HUES64 (cell line): ENCODE data around the gene NTRK2.

Source experiments
- H3K27ac ChIP-seq: 2 replicates; pipeline ENCODE4 v1.7.0; 2013; ENCODE audit warnings: low read depth, low read length, inconsistent platforms
- H3K27me3 ChIP-seq: 2 replicates; pipeline ENCODE4 v1.6.1; 2013; ENCODE audit warnings: mild to moderate bottlenecking, low read length; ENCODE audit not compliant: insufficient read depth
- H3K36me3 ChIP-seq: 2 replicates; pipeline ENCODE4 v1.6.1; 2013; ENCODE audit warnings: mild to moderate bottlenecking, low read length; ENCODE audit not compliant: insufficient read depth
- H3K4me1 ChIP-seq: 2 replicates; pipeline ENCODE4 v1.6.1; 2013; ENCODE audit warnings: mild to moderate bottlenecking, low read length, moderate library complexity; ENCODE audit not compliant: insufficient read depth
- H3K4me3 ChIP-seq: 2 replicates; pipeline ENCODE4 v1.5.1; 2013; ENCODE audit warnings: mild to moderate bottlenecking, low read length, moderate library complexity
- H3K9ac ChIP-seq: 2 replicates; pipeline ENCODE4 v1.6.1; 2013; ENCODE audit warnings: mild to moderate bottlenecking, low read depth, low read length
- H3K9me3 ChIP-seq: 2 replicates; pipeline ENCODE4 v1.6.1; 2013; ENCODE audit warnings: low read depth, low read length; ENCODE audit not compliant: insufficient read depth
- WGBS: fragments of 150-250, 120-280 bp; methylation state at CpG from one replicate; pipeline ENCODE4 v1.1.7; 2013; ENCODE audit warnings: missing lambda C conversion rate; 5-methylcytosine and 5-hydroxymethylcytosine counted together

Gene NTRK2

DNA sequence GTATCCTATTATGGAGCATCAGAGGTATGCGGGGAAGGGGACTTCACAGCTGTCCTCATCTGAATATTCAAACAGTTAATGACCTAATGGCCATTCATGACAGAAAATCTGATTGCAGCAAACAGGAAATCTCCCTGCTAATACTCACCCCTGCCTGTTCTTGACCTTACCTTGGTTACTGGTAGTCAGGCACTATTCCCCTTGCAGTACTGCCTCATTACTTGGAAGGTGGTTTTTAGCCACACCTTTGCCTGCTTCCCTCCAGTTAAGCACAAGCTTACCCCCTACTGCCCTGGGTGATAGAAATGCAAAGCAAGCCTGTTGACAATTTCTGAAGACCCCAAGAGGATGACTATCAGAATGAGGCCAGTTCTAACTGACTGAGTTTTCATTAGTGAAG lies 332.4 kb downstream of the NTRK2 start:
- Histone ChIP-seq H3K27me3 (no peaks in the 10 kb centered on the region), H3K36me3 (no peaks in the 10 kb centered on the region), H3K9ac (no peak overlapping the region), H3K9me3 (peaks cover 16% of the 10 kb centered on the region), H3K4me1 (no peaks in the 10 kb centered on the region; the same call in 1 of the 2 replicates), H3K4me3 (no peak overlapping the region), H3K27ac (no peak overlapping the region)
- WGBS, result 94% methylated on average over 1 of the region's 1 CpG

DNA sequence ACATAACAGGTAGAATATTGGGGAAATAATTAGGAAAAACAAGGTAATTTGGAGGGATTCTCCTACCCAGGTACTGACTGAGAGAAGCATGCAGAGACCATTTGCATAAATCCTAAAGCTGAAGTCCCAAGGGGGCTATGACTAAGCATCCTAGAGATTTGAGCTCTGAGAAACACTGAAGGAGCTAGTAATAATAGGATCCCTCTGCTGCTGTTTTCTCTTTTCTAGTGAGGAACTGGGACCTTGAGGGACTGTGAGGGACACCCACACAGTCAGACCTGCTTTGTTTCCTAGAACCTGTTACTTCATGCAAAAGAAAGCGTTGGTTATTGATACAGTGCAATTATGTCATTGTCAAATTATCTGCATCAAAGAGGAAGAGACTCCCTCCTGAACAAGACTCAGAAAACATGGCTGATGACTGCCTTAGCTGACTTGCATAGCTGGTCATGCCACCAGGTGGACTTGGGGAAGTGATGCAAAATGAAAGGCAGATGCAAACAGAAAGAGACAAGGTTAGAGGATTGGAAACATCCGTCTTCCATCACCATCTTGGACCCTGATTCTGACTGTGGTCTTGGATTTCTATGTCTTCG lies 335.4 kb downstream of the NTRK2 start:
- Histone ChIP-seq H3K4me3 (no peak overlapping the region), H3K27ac (no peak overlapping the region), H3K27me3 (no peaks in the 10 kb centered on the region), H3K9ac (no peak overlapping the region), H3K9me3 (peaks cover 14% of the 10 kb centered on the region), H3K36me3 (no peaks in the 10 kb centered on the region), H3K4me1 (no peaks in the 10 kb centered on the region; the same call in 1 of the 2 replicates)
- 87% methylated on average over 3 of the region's 3 CpGs for WGBS

DNA sequence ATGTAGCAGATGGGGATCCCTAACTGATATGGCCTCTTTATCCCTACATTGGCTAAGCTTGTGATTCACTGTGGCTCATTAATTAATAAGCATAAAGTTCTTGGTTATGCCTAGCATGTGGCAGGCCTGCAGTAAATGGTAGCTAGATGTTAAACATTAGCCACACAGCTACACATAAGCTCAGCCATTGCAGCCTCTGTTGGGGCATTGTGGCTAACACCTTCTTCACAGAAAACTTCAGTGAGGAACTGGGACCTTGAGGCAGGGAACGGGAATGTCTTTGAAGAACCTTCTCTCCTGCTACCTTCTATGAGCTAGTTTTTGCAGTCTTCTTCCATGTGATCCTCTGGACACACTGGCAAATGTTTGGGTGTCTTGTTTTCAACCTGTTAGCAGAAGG lies 338.2 kb downstream of the NTRK2 start:
- WGBS, result 94% methylated on average over 1 of the region's 1 CpG
- H3K27ac ChIP-seq, result no peak overlapping the region
- H3K9ac ChIP-seq, result no peak overlapping the region
- H3K36me3 ChIP-seq, result no peaks in the 10 kb centered on the region
- no peaks in the 10 kb centered on the region; the same call in 1 of the 2 replicates for H3K4me1 ChIP-seq
- no peaks in the 10 kb centered on the region for H3K27me3 ChIP-seq
- H3K9me3 ChIP-seq, result no peaks in the 10 kb centered on the region
- H3K4me3 ChIP-seq, result no peak overlapping the region

DNA sequence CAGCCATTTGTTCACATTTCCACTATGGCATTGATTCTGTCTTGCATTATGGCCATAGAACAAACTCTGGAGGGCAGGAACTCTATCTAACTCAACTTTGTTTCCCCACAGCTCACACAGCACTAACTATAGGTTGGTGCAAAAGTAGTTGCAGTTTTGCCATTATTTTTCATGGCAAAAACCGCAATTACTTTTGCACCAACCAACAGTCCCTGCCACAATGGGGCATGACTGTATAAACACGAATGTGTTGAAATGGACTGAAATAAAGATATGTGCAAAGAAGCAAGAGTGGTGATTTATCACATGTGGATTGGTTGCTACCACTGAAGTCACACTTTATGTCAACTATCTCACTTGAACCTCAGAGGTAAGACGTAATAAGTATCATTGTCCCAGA lies 338.7 kb downstream of the NTRK2 start:
- Histone ChIP-seq H3K4me1 (no peaks in the 10 kb centered on the region; the same call in 1 of the 2 replicates), H3K9me3 (no peaks in the 10 kb centered on the region), H3K27ac (no peak overlapping the region), H3K9ac (no peak overlapping the region), H3K36me3 (no peaks in the 10 kb centered on the region), H3K4me3 (no peak overlapping the region), H3K27me3 (no peaks in the 10 kb centered on the region)
- 95% methylated on average over 3 of the region's 3 CpGs for WGBS

DNA sequence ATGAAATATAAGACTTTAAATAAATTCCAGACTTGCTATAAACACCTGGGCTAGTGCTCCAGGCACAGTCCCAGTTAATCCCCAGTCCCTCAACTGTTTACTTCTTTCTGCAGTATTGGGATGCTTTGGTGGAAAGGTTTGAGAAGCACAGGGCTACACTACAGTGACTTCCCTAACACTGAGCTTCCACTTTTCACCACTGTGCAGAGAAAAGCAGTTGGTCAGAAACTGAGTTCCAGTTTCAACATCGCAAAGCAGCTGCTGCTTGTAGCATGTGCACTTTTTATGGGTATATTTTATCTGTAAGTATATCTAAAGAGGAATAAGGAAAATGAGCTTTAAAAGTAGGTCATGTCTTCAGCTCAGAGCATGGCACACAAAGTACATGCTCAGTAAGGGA lies 339.7 kb downstream of the NTRK2 start:
- H3K9me3 ChIP-seq, result no peaks in the 10 kb centered on the region
- no peak overlapping the region for H3K27ac ChIP-seq

DNA sequence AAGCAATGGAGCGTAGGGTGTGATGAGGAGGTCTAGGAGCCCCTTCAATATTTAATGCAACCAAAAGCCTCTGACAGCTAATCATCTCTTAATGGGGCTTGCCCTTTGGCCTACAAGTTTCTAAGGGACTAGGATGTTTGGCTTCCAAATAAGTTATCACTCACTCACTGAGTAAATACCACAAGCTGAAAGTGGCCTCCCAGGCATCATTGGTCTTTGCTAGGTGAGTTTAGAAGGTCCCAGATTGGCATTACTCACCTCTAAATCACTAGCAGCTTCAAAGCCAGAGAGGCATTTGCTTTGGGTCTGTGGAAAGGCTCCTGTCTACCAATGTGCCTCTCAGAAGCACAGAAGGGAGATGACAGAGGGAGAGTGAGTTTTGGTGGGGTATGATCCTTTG lies 344.2 kb downstream of the NTRK2 start:
- Histone ChIP-seq H3K36me3 (no peaks in the 10 kb centered on the region), H3K4me1 (no peaks in the 10 kb centered on the region), H3K4me3 (no peak overlapping the region), H3K9ac (no peak overlapping the region), H3K27ac (no peak overlapping the region), H3K9me3 (no peaks in the 10 kb centered on the region), H3K27me3 (no peaks in the 10 kb centered on the region)
- WGBS, result 100% methylated on average over 1 of the region's 1 CpG

More for the DNA sequence above, 339.7 kb downstream of the NTRK2 start:
- Histone ChIP-seq H3K9ac (no peak overlapping the region), H3K27me3 (no peaks in the 10 kb centered on the region), H3K4me3 (no peak overlapping the region), H3K36me3 (no peaks in the 10 kb centered on the region), H3K4me1 (no peaks in the 10 kb centered on the region; the same call in 1 of the 2 replicates)
- WGBS, result 85% methylated on average over 1 of the region's 1 CpG

DNA sequence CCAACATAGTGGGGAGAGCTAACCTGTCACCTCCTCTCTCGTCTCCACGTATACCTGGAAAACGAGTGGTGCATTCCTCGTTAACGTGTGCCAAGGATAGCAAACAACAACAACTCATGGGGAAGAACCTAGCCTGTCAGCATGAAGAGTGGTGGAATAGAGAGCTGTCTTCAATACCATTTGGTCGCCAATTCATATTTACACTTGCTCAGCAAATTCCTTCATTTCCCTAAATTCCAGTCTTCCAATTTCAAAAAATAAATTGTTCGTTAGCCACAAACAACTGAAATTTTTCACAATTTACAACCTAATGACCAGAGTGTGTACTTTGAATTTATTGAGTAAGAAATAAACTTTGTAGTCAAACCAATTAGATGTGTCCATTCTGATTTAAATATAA lies 344.8 kb downstream of the NTRK2 start:
- no peaks in the 10 kb centered on the region for H3K9me3 ChIP-seq
- H3K36me3 ChIP-seq, result no peaks in the 10 kb centered on the region
- no peaks in the 10 kb centered on the region for H3K27me3 ChIP-seq
- H3K4me1 ChIP-seq, result no peaks in the 10 kb centered on the region
- no peak overlapping the region for H3K27ac ChIP-seq
- H3K9ac ChIP-seq, result no peak overlapping the region
- no peak overlapping the region for H3K4me3 ChIP-seq
- WGBS, result 95% methylated on average over 7 of the region's 7 CpGs

DNA sequence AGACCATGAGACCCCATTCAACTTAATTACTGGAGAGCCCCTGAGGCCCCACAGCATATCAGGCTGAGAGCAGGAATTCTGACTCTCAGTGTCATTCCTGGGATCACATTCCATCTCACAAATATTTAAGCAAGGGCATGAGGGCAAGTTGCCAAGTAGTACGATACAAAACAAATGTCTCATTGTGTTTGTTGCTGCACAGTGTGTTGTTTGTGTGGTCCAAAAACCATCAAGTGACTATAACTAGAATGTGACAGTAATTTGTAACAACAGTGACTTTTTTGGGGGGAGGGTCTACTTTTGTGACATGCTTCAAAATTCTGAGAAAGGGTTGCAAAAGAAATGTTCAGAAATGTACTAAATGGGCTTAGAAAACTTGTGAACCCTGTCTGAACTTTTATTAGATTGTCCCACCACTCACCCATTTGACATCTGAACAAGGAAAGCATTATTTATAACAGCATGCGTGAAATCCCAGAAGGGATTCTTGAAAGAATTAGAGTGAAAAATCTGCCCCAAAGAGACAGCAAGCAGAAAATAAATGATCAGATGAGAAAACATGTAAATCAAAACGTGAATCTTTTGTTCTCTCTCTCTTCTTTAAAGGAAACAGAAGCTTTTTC lies 347.0 kb downstream of the NTRK2 start:
- Histone ChIP-seq H3K27ac (no peak overlapping the region), H3K36me3 (no peaks in the 10 kb centered on the region), H3K9me3 (no peaks in the 10 kb centered on the region), H3K27me3 (no peaks in the 10 kb centered on the region), H3K9ac (no peak overlapping the region), H3K4me3 (no peak overlapping the region), H3K4me1 (no peaks in the 10 kb centered on the region)
- WGBS, result 97% methylated on average over 3 of the region's 3 CpGs

DNA sequence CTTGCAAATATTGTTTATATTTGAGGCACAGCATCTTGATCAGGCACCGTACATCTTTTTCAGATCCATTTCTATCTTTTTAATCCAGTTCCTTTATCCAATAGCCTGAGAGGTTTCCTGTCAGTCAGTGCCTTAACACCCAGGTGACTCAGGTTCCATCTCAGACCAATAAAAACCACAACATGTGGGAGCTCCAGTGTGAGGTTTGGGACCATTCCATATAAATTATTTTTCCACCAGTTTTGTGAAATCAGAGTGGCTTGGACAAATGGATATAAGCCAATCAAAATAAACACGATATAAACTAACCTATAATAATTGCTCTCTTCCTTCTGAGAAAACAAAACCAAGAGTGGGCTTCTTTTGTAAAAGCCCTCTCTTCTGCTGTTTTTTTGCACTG lies 351.3 kb downstream of the NTRK2 start:
- WGBS, result 92% methylated on average over 2 of the region's 2 CpGs
- H3K27ac ChIP-seq, result no peak overlapping the region
- H3K9me3 ChIP-seq, result no peaks in the 10 kb centered on the region
- H3K36me3 ChIP-seq, result no peaks in the 10 kb centered on the region
- no peaks in the 10 kb centered on the region for H3K4me1 ChIP-seq
- H3K27me3 ChIP-seq, result no peaks in the 10 kb centered on the region
- H3K4me3 ChIP-seq, result no peak overlapping the region
- H3K9ac ChIP-seq, result no peak overlapping the region

DNA sequence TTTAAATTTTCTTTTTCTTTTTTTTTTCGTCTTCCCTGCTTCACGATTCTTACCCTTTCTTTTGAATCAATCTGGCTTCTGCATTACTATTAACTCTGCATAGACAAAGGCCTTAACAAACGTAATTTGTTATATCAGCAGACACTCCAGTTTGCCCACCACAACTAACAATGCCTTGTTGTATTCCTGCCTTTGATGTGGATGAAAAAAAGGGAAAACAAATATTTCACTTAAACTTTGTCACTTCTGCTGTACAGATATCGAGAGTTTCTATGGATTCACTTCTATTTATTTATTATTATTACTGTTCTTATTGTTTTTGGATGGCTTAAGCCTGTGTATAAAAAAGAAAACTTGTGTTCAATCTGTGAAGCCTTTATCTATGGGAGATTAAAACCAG lies 352.2 kb downstream of the NTRK2 start:
- H3K4me1 ChIP-seq, result no peaks in the 10 kb centered on the region
- H3K9me3 ChIP-seq, result no peaks in the 10 kb centered on the region
- H3K9ac ChIP-seq, result no peak overlapping the region
- H3K36me3 ChIP-seq, result no peaks in the 10 kb centered on the region
- WGBS, result 93% methylated on average over 3 of the region's 4 CpGs
- H3K4me3 ChIP-seq, result no peak overlapping the region
- no peak overlapping the region for H3K27ac ChIP-seq
- no peaks in the 10 kb centered on the region for H3K27me3 ChIP-seq

DNA sequence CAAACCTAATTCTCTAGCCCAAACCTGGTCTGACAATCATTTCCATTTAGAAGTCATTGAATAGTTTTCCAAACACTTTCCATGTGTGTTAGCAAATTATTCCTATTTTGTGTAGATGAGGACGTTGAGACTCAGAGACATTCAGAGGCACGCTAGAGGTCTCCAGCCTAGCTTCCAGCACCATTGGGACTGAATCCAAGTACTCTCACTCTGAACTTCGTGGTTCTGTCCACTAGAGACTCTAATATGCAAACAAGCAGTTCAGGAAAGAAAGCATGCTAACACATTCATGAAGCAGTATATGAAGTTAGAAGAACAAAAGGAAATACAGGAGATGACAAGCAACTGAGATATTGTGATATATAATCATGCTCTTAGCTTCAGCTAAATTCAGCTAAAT lies 354.8 kb downstream of the NTRK2 start:
- H3K9ac ChIP-seq, result no peak overlapping the region
- no peaks in the 10 kb centered on the region for H3K27me3 ChIP-seq
- no peaks in the 10 kb centered on the region for H3K36me3 ChIP-seq
- WGBS, result 93% methylated on average over 3 of the region's 3 CpGs
- no peak overlapping the region for H3K27ac ChIP-seq
- no peaks in the 10 kb centered on the region for H3K4me1 ChIP-seq
- H3K4me3 ChIP-seq, result no peak overlapping the region
- no peaks in the 10 kb centered on the region for H3K9me3 ChIP-seq

DNA sequence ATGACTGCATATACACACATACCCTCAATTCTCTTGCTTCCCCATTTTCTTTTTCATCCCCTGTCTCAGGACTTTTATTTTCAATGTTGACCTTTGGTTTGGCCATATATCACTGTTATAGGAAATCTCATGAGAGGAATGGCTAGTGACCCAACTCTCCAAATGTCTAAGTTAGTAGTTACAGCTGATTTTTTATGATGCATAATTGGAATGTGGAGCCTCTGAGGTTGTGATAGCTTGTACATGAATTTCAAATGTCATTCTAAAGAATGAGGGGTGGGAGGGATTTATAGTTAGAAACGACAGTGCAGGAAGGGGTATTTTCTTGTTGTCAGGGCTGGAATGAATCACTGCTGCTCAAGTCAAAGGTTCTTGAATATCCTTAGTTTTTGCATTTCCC lies 356.1 kb downstream of the NTRK2 start:
- no peaks in the 10 kb centered on the region for H3K36me3 ChIP-seq
- no peaks in the 10 kb centered on the region for H3K9me3 ChIP-seq
- WGBS, result 86% methylated on average over 1 of the region's 1 CpG
- H3K27ac ChIP-seq, result no peak overlapping the region
- H3K27me3 ChIP-seq, result no peaks in the 10 kb centered on the region
- no peaks in the 10 kb centered on the region for H3K4me1 ChIP-seq
- H3K4me3 ChIP-seq, result no peak overlapping the region
- no peak overlapping the region for H3K9ac ChIP-seq
